Ishikawa (cell line): ENCODE measurements around the gene ENTPD5.

Experiments
- CEBPB ChIP-seq: IDR thresholded peaks from 2 replicates; pipeline ENCODE4 v1.6.1; 2012
- CREB1 ChIP-seq: IDR thresholded peaks from 2 replicates; pipeline ENCODE4 v1.6.1; 2012; ENCODE audit warnings: low read depth
- EGR1 ChIP-seq: IDR thresholded peaks from 2 replicates; pipeline ENCODE4 v1.6.1; 2012
- EP300 ChIP-seq: IDR thresholded peaks from 2 replicates; pipeline ENCODE4 v1.6.1; 2012; ENCODE audit warnings: borderline replicate concordance
- FOXM1 ChIP-seq: IDR thresholded peaks from 2 replicates; pipeline ENCODE4 v1.6.1; 2012; ENCODE audit warnings: low read depth, borderline replicate concordance
- NFIC ChIP-seq: IDR thresholded peaks from 2 replicates; pipeline ENCODE4 v1.6.1; 2012
- RAD21 ChIP-seq: IDR thresholded peaks from 2 replicates; pipeline ENCODE4 v1.6.1; 2012; ENCODE audit warnings: low read depth
- REST ChIP-seq: IDR thresholded peaks from 2 replicates; pipeline ENCODE4 v1.6.1; 2012; ENCODE audit warnings: low read depth, mild to moderate bottlenecking
- TAF1 ChIP-seq: IDR thresholded peaks from 2 replicates; pipeline ENCODE4 v1.6.1; 2012; ENCODE audit warnings: low read depth, mild to moderate bottlenecking
- USF1 ChIP-seq: IDR thresholded peaks from 2 replicates; pipeline ENCODE4 v1.6.1; 2012
- YY1 ChIP-seq: IDR thresholded peaks from 2 replicates; pipeline ENCODE4 v1.6.1; 2012; ENCODE audit warnings: low read depth
- ZBTB7A ChIP-seq: IDR thresholded peaks from 2 replicates; pipeline ENCODE4 v1.6.1; 2012; ENCODE audit warnings: low read depth
- TF ChIP-seq, protein P1 (sequence below): IDR thresholded peaks from 2 replicates; pipeline ENCODE4 v1.6.1; 2012

DNA sequence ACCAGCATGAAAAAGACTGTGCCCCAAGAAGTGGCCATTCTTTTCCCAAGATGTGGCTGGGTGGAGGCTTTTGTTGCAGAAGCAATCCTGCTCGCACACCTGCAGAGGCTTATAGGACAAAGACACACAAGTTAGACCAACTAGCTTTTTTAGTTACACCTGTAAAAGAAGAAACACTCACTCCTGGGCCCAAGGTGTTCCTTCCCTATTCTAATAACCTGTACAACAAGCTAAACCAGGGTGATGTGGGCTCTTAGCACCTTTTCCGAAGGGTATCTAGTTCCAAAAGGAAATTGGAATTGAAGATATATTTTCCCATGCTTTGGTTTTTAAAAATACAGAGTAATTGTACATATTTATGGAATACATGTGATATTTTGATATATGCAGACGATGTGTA is 31.0 kb downstream of the ENTPD5 start:
- TF ChIP-seq CEBPB = no peak
- no peak for TF ChIP-seq EP300
- TF ChIP-seq TAF1 = no peak
- TF ChIP-seq CREB1 = no peak
- TF ChIP-seq EGR1 = no peak
- no peak for TF ChIP-seq RAD21
- no peak for TF ChIP-seq NFIC
- TF ChIP-seq, protein P1, sequence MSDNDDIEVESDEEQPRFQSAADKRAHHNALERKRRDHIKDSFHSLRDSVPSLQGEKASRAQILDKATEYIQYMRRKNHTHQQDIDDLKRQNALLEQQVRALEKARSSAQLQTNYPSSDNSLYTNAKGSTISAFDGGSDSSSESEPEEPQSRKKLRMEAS = no peak
- TF ChIP-seq REST = no peak
- no peak for TF ChIP-seq USF1
- no peak for TF ChIP-seq ZBTB7A
- TF ChIP-seq FOXM1 = no peak
- TF ChIP-seq YY1 = no peak
